AG04450 (cell line): ENCODE results near the gene AKTIP. TPM values are rescaled to one million over a fixed set of nuclear protein-coding genes. Genes with fewer than 3 reads are reported as not detected.

Source experiments
- CTCF ChIA-PET: fragments of 300-600, 350-600 bp; formaldehyde crosslinking; extraction: SDS; loops from one replicate; lab custom pipeline; 2022; ENCODE audit warnings: antibody characterized with exemption, inconsistent platforms; lab: Charles Lee
- POLR2A ChIA-PET: fragments of 350-600 bp; formaldehyde crosslinking; extraction: SDS; loops from one replicate; lab custom pipeline; 2021; ENCODE audit warnings: antibody characterized with exemption, inconsistent platforms; lab: Yijun Ruan, JAX
- DNase-seq: peaks from one replicate; pipeline ENCODE4 v3.0.0-alpha.2; 2011; ENCODE audit warnings: low read depth, low spot score
- H3K27ac ChIP-seq: one replicate; pipeline ENCODE4 v1.5.1; 2012; ENCODE audit warnings: low read depth, low read length, control low read depth
- H3K27me3 ChIP-seq: one replicate; pipeline ENCODE4 v1.6.0; 2012; ENCODE audit warnings: low read length; ENCODE audit not compliant: control insufficient read depth, insufficient read depth
- H3K4me3 ChIP-seq: 2 replicates; pipeline ENCODE4 v1.5.1; 2011; ENCODE audit warnings: mild to moderate bottlenecking, low read depth, low read length, control low read depth
- H3K9me3 ChIP-seq: 2 replicates; pipeline ENCODE4 v1.5.1; 2012; ENCODE audit warnings: low read length; ENCODE audit not compliant: control insufficient read depth, insufficient read depth
- CTCF ChIP-seq: IDR thresholded peaks from 2 replicates; pipeline ENCODE4 v1.5.1; 2011; ENCODE audit warnings: low read depth, low read length, control low read depth, inconsistent platforms
- polyA plus RNA-seq: library from polyadenylated mRNA; depleted of rRNA; stranded (reverse); fragments of >200 nt; gene quantifications from 2 replicates; pipeline ENCODE4 v1.2.3, GENCODE V29; 2011; rRNA removed
- small RNA-seq: library from RNA; depleted of rRNA; stranded (forward); fragments of <200 nt; gene quantifications from one replicate; pipeline ENCODE3, GENCODE V24; 2012; ENCODE audit warnings: low read depth; ENCODE audit not compliant: insufficient read length

Gene AKTIP
- polyA plus RNA-seq, 1 experiment: 27.2 TPM

GRCh38 chr16:53453928-53454327 is 49.1 kb downstream of the AKTIP start:
- no peak for TF ChIP-seq CTCF
- DNase-seq: no peak
- ChIA-PET POLR2A (no interaction called here), CTCF (no interaction called here)
- Histone ChIP-seq H3K9me3 (no peaks in the 10 kb centered on the region), H3K4me3 (no peak overlapping the region), H3K27ac (no peak overlapping the region), H3K27me3 (no peaks in the 10 kb centered on the region)

GRCh38 chr16:53449816-53450517 is 53.0 kb downstream of the AKTIP start:
- no peak for TF ChIP-seq CTCF
- ChIA-PET POLR2A (no interaction called here), CTCF (interaction anchor here (0.6 kb wide), 1 partner anchor 12 kb away, joined by 3 read pairs; no protein-coding TSS in a partner anchor)
- Histone ChIP-seq H3K27ac (no peak overlapping the region), H3K4me3 (no peak overlapping the region), H3K9me3 (no peaks in the 10 kb centered on the region), H3K27me3 (no peaks in the 10 kb centered on the region)
- DNase-seq: no peak

- POLR2A ChIA-PET: no interaction called here
- Histone ChIP-seq H3K9me3 (no peaks in the 10 kb centered on the region), H3K4me3 (no peak overlapping the region), H3K27ac (no peak overlapping the region), H3K27me3 (no peaks in the 10 kb centered on the region)
- no peak for DNase-seq
- CTCF ChIA-PET: interaction anchor here (0.5 kb wide), 1 partner anchor 190 kb away, joined by 8 read pairs; no protein-coding TSS in a partner anchor
- TF ChIP-seq CTCF: no peak
Measured at GRCh38 chr16:53446090-53446489, 56.9 kb downstream of the AKTIP start.

GRCh38 chr16:53445534-53445933 is 57.5 kb downstream of the AKTIP start:
- CTCF ChIA-PET: interaction anchor here (1.0 kb wide), 1 partner anchor 10 kb away, joined by 4 read pairs; no protein-coding TSS in a partner anchor
- TF ChIP-seq CTCF: no peak
- POLR2A ChIA-PET: interaction anchor here (0.7 kb wide), 1 partner anchor 44 kb away, joined by 4 read pairs; no protein-coding TSS in a partner anchor

More at GRCh38 chr16:53445534-53445933, 57.5 kb downstream of the AKTIP start:
- no peaks in the 10 kb centered on the region for H3K9me3 ChIP-seq
- H3K27ac ChIP-seq: no peak overlapping the region
- DNase-seq: no peak
- H3K27me3 ChIP-seq: no peaks in the 10 kb centered on the region
- H3K4me3 ChIP-seq: no peak overlapping the region

Small RNAs within 50 kb of the gene (small RNA-seq; reads per million reads assigned to genes)
- not detected for gene RNU6-1153P

Other genes with a start within 250 kb of the AKTIP start
- gene RBL2, start 68.7 kb downstream of the AKTIP start, polyA plus RNA-seq: 33.8 and 44.6 TPM in 2 replicates
- gene RPGRIP1L, start 200.7 kb upstream of the AKTIP start, polyA plus RNA-seq: 9.1 and 13.0 TPM in 2 replicates
- 123 and 135 TPM in 2 replicates for gene FTO, start 200.9 kb upstream of the AKTIP start, polyA plus RNA-seq